ENCODE measurements around the gene CORT. TPM values are rescaled to one million over a fixed set of nuclear protein-coding genes. Genes with fewer than 3 reads are reported as not detected.

Gene CORT, protein sequence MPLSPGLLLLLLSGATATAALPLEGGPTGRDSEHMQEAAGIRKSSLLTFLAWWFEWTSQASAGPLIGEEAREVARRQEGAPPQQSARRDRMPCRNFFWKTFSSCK
- total RNA-seq: 1 to 10 TPM in 1 of 4 donors, under 1 TPM in 2, not detected in 1; 0.29 to 1.2 (median 0.33) TPM

DNA sequence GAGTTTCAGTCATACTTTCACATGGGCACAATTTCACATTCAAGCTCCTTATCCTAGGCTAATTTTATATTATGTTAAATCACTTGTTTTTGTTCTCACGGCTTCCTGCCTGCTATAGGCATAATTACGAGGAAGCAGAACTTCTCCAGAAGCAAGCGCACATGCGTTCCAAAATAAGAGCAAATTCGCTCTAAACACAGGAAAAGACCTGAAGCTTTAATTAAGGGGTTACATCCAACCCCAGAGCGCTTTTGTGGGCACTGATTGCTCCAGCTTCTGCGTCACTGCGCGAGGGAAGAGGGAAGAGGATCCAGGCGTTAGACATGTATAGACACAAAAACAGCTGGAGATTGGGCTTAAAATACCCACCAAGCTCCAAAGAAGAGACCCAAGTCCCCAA is at the start of gene CORT:
CORT (plus strand) TSS at position 281 of the 400 bp plus-strand sequence. CDS start 193 bp downstream, outside the sequence.
- Histone ChIP-seq H3K9me3 (no peaks in the 10 kb centered on the region), H3K27me3 (no peaks in the 10 kb centered on the region), H3K27ac (replicated peaks in 1 of 4) (no peak within 1 kb of the TSS), H3K4me1 (peaks cover 0 to 19% (median 18%) of the 10 kb centered on the region in 4 donors), H3K4me3 (no peak within 1 kb of the TSS), H3K36me3 (peaks cover 0 to 9% (median 4%) of the 10 kb centered on the region in 4 donors)
- no peak for DNase-seq (ENCODE audit: extremely low spot score)
- intact Hi-C loops (cut with DNase I): no loop called here
- TF ChIP-seq POLR2A (IDR thresholded peaks at IDR 0.05; ENCODE audit: low read depth) (no peak), POLR2AphosphoS5 (IDR thresholded peaks at IDR 0.05) (no peak)
- TF ChIP-seq, protein P1, sequence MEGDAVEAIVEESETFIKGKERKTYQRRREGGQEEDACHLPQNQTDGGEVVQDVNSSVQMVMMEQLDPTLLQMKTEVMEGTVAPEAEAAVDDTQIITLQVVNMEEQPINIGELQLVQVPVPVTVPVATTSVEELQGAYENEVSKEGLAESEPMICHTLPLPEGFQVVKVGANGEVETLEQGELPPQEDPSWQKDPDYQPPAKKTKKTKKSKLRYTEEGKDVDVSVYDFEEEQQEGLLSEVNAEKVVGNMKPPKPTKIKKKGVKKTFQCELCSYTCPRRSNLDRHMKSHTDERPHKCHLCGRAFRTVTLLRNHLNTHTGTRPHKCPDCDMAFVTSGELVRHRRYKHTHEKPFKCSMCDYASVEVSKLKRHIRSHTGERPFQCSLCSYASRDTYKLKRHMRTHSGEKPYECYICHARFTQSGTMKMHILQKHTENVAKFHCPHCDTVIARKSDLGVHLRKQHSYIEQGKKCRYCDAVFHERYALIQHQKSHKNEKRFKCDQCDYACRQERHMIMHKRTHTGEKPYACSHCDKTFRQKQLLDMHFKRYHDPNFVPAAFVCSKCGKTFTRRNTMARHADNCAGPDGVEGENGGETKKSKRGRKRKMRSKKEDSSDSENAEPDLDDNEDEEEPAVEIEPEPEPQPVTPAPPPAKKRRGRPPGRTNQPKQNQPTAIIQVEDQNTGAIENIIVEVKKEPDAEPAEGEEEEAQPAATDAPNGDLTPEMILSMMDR (IDR thresholded peaks at IDR 0.05): no peak
- WGBS: 79% methylated on average over 10 of the region's 10 CpGs

DNA sequence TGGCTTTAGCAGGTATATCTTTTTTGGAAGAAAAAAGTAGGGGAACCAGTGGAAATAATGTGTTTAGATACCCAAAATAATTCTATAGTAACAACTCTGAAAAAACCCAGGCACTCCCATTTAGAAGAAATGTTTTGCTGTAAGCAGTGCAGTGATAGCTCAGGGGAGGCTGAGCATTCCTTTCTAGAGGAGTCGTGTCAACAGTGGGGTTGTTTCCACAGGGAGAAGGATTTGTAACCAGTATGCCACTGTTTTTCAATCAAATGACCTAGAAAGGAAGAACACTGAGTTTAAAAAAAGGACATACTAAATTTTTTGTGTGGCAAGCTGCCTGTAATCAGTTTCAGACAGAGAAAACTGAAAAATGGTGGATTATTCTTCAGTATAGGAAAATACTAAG is 48.5 kb upstream of the CORT start:
- H3K27ac ChIP-seq (replicated peaks in 1 of 4): peak overlapping the region in 2 of 4 donors; percentile 25 to 50
- peaks cover 13 to 38% (median 27%) of the 10 kb centered on the region in 4 donors for H3K4me1 ChIP-seq
- no peak overlapping the region for H3K4me3 ChIP-seq
- no peaks in the 10 kb centered on the region for H3K9me3 ChIP-seq
- peaks cover 33 to 50% (median 44%) of the 10 kb centered on the region in 4 donors for H3K36me3 ChIP-seq
- no peak for TF ChIP-seq POLR2AphosphoS5 (IDR thresholded peaks at IDR 0.05)
- TF ChIP-seq, protein P1 (IDR thresholded peaks at IDR 0.05): no peak
- no peak for TF ChIP-seq POLR2A (IDR thresholded peaks at IDR 0.05; ENCODE audit: low read depth)
- TF ChIP-seq EP300 (IDR thresholded peaks at IDR 0.05): no peak
- intact Hi-C loops (cut with DNase I): no loop called here
- H3K27me3 ChIP-seq: no peaks in the 10 kb centered on the region
- DNase-seq (ENCODE audit: extremely low spot score): no peak
- WGBS: 64% methylated on average over 1 of the region's 1 CpG

DNA sequence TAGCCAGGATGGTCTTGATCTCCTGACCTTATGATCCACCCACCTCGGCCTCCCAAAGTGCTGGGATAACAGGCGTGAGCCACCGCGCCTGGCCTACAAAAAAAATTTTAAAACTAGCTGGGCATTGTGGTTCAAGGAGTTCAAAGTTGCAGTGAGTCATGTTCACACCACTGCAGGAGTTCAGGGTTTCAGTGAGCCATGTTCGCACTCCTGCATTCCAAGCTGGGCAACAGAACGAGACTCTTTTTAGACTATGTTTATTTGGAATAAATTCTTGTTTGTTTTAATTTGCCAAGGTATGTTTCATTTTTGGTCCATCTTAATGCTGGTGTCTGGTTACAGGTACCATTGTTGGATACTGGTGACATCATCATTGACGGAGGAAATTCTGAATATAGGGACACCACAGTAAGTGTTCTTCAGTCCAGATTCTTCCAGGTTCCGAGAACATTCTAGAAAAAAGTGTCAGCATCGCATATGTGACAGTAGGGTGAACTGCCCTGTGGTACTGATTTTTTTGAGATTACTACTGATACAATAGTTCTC is 47.0 kb upstream of the CORT start:
- 95% methylated on average over 9 of the region's 9 CpGs for WGBS
- TF ChIP-seq POLR2AphosphoS5 (IDR thresholded peaks at IDR 0.05) (no peak), POLR2A (IDR thresholded peaks at IDR 0.05; ENCODE audit: low read depth) (no peak)
- TF ChIP-seq, protein P1 (IDR thresholded peaks at IDR 0.05): no peak
- intact Hi-C loops (cut with DNase I): no loop called here
- Histone ChIP-seq H3K4me3 (no peak overlapping the region), H3K27me3 (no peaks in the 10 kb centered on the region), H3K27ac (replicated peaks in 1 of 4) (no peak overlapping the region), H3K36me3 (peaks cover 40 to 65% (median 59%) of the 10 kb centered on the region in 4 donors), H3K9me3 (no peaks in the 10 kb centered on the region), H3K4me1 (peaks cover 13 to 33% (median 24%) of the 10 kb centered on the region in 4 donors)
- DNase-seq (ENCODE audit: extremely low spot score): no peak

DNA sequence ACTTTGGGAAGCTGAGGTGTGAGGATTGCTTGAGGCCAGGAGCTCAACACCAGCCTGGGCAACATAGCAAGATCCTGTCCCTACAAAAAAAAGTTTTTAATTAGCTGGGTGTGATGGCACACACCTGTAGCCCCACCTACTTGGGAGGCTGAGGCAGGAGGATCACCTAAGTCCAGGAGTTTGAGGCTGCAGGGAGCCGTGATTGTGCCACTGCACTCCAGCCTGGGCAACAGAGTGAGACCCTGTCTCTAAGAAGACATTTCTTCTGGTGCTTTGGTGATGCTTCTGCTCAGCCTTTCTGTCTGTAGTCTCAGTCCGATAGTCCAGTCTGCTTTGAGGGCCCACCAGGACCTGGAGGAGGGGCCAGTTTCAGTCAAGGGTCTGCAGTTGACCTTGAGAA is 42.6 kb upstream of the CORT start:
- Histone ChIP-seq H3K27me3 (no peaks in the 10 kb centered on the region), H3K36me3 (peaks cover 67 to 100% (median 100%) of the 10 kb centered on the region in 4 donors), H3K9me3 (no peaks in the 10 kb centered on the region), H3K4me1 (no peaks in the 10 kb centered on the region), H3K4me3 (no peak overlapping the region), H3K27ac (replicated peaks in 1 of 4) (no peak overlapping the region)
- intact Hi-C loops (cut with DNase I): no loop called here
- DNase-seq (ENCODE audit: extremely low spot score): no peak
- 80% methylated on average over 2 of the region's 2 CpGs for WGBS
- TF ChIP-seq, protein P1 (IDR thresholded peaks at IDR 0.05): no peak
- TF ChIP-seq POLR2A (IDR thresholded peaks at IDR 0.05; ENCODE audit: low read depth): no peak
- TF ChIP-seq POLR2AphosphoS5 (IDR thresholded peaks at IDR 0.05): no peak
- TF ChIP-seq EP300 (IDR thresholded peaks at IDR 0.05): no peak
